ENCODE measurements around the gene CCDC179.

CCDC179 gene

GRCh38 chr11:22802861-22803260 is 57.4 kb downstream of the CCDC179 start:
- no peak overlapping the region for H3K4me3 ChIP-seq (ENCODE audit: low read depth, low read length)
- ChIA-PET POLR2A (no interaction called here), CTCF (no interaction called here)
- no peak for DNase-seq (ENCODE audit: low read depth, low spot score)
- no peak for TF ChIP-seq CTCF (IDR thresholded peaks at IDR 0.05; ENCODE audit: insufficient read depth, low read length, missing control alignments)

- no peak overlapping the region for H3K4me3 ChIP-seq (ENCODE audit: low read depth, low read length)
- ChIA-PET POLR2A (no interaction called here), CTCF (interaction anchor here (1.0 to 1.6 kb wide), 2 partner anchors 8 to 13 kb away, joined by 3 to 5 read pairs; no protein-coding TSS in a partner anchor)
- no peak for TF ChIP-seq CTCF (IDR thresholded peaks at IDR 0.05; ENCODE audit: insufficient read depth, low read length, missing control alignments)
- DNase-seq (ENCODE audit: low read depth, low spot score): no peak
Observed at GRCh38 chr11:22800482-22800881, 59.8 kb downstream of the CCDC179 start.

GRCh38 chr11:22798901-22799300 is 61.4 kb downstream of the CCDC179 start:
- CTCF ChIA-PET: interaction anchor here (1.6 to 1.8 kb wide), 2 partner anchors 11 kb away, joined by 5 to 10 read pairs; no protein-coding TSS in a partner anchor
- TF ChIP-seq CTCF (IDR thresholded peaks at IDR 0.05; ENCODE audit: insufficient read depth, low read length, missing control alignments): no peak
- POLR2A ChIA-PET: no interaction called here
- H3K4me3 ChIP-seq (ENCODE audit: low read depth, low read length): no peak overlapping the region
- no peak for DNase-seq (ENCODE audit: low read depth, low spot score)

GRCh38 chr11:22797047-22797446 is 63.2 kb downstream of the CCDC179 start:
- ChIA-PET CTCF (interaction anchor here (1.0 to 1.8 kb wide), 2 partner anchors 9 to 460 kb away, joined by 3 to 10 read pairs; no protein-coding TSS in a partner anchor), POLR2A (no interaction called here)
- TF ChIP-seq CTCF (IDR thresholded peaks at IDR 0.05; ENCODE audit: insufficient read depth, low read length, missing control alignments): no peak
- H3K4me3 ChIP-seq (ENCODE audit: low read depth, low read length): no peak overlapping the region
- no peak for DNase-seq (ENCODE audit: low read depth, low spot score)

Measured in AG04449 (cell line).